HCT116 (cell line): Measurements from ENCODE around the gene NEUROD2. TPM values are rescaled to one million over a fixed set of nuclear protein-coding genes. Genes with fewer than 3 reads are reported as not detected.

ENCODE experiments used
- ATAC-seq: fragments of 200-7000 bp; cut with Tn5 transposase; 2 replicates; pipeline ENCODE4 v1.9.1; 2020; ENCODE audit warnings: mild to moderate bottlenecking, moderate library complexity
- BruUV-seq: library from RNA; stranded (reverse); fragments of 400-500 nt; replicated peaks from 2 replicates; lab custom pipeline; 2021; lab: Mats Ljungman, UMichigan
- CTCF ChIA-PET: fragments of 300-600 bp; sonication (Branson Sonifier 250); formaldehyde crosslinking; loops from one replicate; lab custom pipeline; 2021; ENCODE audit warnings: antibody characterized with exemption; lab: Charles Lee
- POLR2A ChIA-PET: fragments of 300-600, 350-600 bp; sonication (Branson Sonifier 250); formaldehyde crosslinking; loops from one replicate; lab custom pipeline; 2021; ENCODE audit warnings: antibody characterized with exemption; lab: Charles Lee
- RAD21 ChIA-PET, 2 experiments: fragments of 300-600 bp; sonication (Branson Sonifier 250); formaldehyde crosslinking; loops; one replicate each; lab custom pipeline; 2023; ENCODE audit warnings: low total read pairs in 2 of 2; ENCODE audit not compliant: uncharacterized antibody in 2 of 2, unreplicated experiment in 2 of 2, low non-redundant PET in 1 of 2; lab: Charles Lee
- DNase-seq: peaks from one replicate; pipeline ENCODE4 v3.0.0-alpha.2; 2010; ENCODE audit warnings: low read depth, low spot score
- H2AFZ ChIP-seq: fragments of 200-600 bp; shearing (Covaris generic), sonication (generic); 2 replicates; pipeline ENCODE4 v1.6.1; 2017; ENCODE audit warnings: low read depth, mixed run types, mixed read lengths, antibody characterized with exemption, low read length; ENCODE audit not compliant: poor library complexity, severe bottlenecking
- H3K27ac ChIP-seq: 2 replicates; pipeline ENCODE4 v1.5.1; 2012; ENCODE audit warnings: low read depth, low read length
- H3K27me3 ChIP-seq: fragments of 200-600 bp; sonication (generic); 2 replicates; pipeline ENCODE4 v1.6.1; 2016; ENCODE audit warnings: mixed run types, low read length, mixed read lengths; ENCODE audit not compliant: insufficient read depth
- H3K36me3 ChIP-seq, 2 experiments: fragments of 200-500 bp in 1 of 2; fragments of 200-600 bp in 1 of 2; sonication (Bioruptor generic) in 1 of 2; sonication (generic) in 1 of 2; 2 replicates each; pipeline versions ENCODE4 v1.5.1 to v1.6.1; 2014 to 2016; ENCODE audit warnings: low read length in 2 of 2, inconsistent platforms in 1 of 2, mixed read lengths in 1 of 2, mixed run types in 1 of 2; ENCODE audit not compliant: insufficient read depth in 2 of 2, control insufficient read depth in 1 of 2
- H3K4me1 ChIP-seq, 2 experiments: fragments of 200-600 bp in 1 of 2; sonication (generic) in 1 of 2; 2 replicates each; pipeline versions ENCODE4 v1.5.1 to v1.6.1; 2012 to 2017; ENCODE audit warnings: low read length in 2 of 2, inconsistent platforms in 1 of 2, mild to moderate bottlenecking in 1 of 2, mixed read lengths in 1 of 2, mixed run types in 1 of 2, moderate library complexity in 1 of 2; ENCODE audit not compliant: insufficient read depth in 2 of 2, control insufficient read depth in 1 of 2
- H3K4me2 ChIP-seq: fragments of 200-600 bp; sonication (generic); 2 replicates; pipeline ENCODE4 v1.6.1; 2017; ENCODE audit warnings: mixed run types, low read length, mixed read lengths
- H3K4me3 ChIP-seq, 2 experiments: fragments of 200-600 bp in 1 of 2; sonication (generic) in 1 of 2; replicated peaks in 1 of 2; 2 replicates each; pipeline ENCODE4 v1.5.1; 2011 to 2016; ENCODE audit warnings: low read length in 2 of 2, control low read depth in 1 of 2, low read depth in 1 of 2, mild to moderate bottlenecking in 1 of 2, mixed read lengths in 1 of 2, mixed run types in 1 of 2
- H3K79me2 ChIP-seq: fragments of 200-600 bp; sonication (generic); 2 replicates; pipeline ENCODE4 v1.6.1; 2017; ENCODE audit warnings: mild to moderate bottlenecking, mixed run types, low read length, moderate library complexity, mixed read lengths; ENCODE audit not compliant: insufficient read depth
- H3K9ac ChIP-seq: fragments of 200-600 bp; sonication (generic); 2 replicates; pipeline ENCODE4 v1.6.1; 2016; ENCODE audit warnings: low read length, mixed read lengths
- H3K9me2 ChIP-seq: fragments of 200-600 bp; sonication (generic), shearing (Covaris generic); 2 replicates; pipeline ENCODE4 v1.6.1; 2017; ENCODE audit warnings: mixed run types, mild to moderate bottlenecking, moderate library complexity; ENCODE audit not compliant: insufficient read depth
- H3K9me3 ChIP-seq, 2 experiments: fragments of 200-500 bp in 1 of 2; fragments of 200-600 bp in 1 of 2; sonication (Bioruptor generic) in 1 of 2; sonication (generic) in 1 of 2; 2 replicates each; pipeline ENCODE4 v1.6.1; 2014 to 2017; ENCODE audit warnings: low read length in 2 of 2, mixed read lengths in 2 of 2, inconsistent platforms in 1 of 2, low read depth in 1 of 2, mild to moderate bottlenecking in 1 of 2, mixed run types in 1 of 2, moderate library complexity in 1 of 2; ENCODE audit not compliant: control insufficient read depth in 1 of 2, insufficient read depth in 1 of 2
- H4K20me1 ChIP-seq: fragments of 200-600 bp; sonication (generic), shearing (Covaris generic); 2 replicates; pipeline ENCODE4 v1.6.1; 2017; ENCODE audit warnings: mixed run types, mild to moderate bottlenecking, moderate library complexity; ENCODE audit not compliant: insufficient read depth
- CEBPB ChIP-seq: IDR thresholded peaks from 2 replicates; pipeline ENCODE4 v1.6.1; 2012; ENCODE audit warnings: low read depth
- ELF1 ChIP-seq: IDR thresholded peaks from 2 replicates; pipeline ENCODE4 v1.6.1; 2012; ENCODE audit warnings: low read depth, borderline replicate concordance
- FOSL1 ChIP-seq: IDR thresholded peaks from 2 replicates; pipeline ENCODE4 v1.6.1; 2012; ENCODE audit warnings: low read depth
- SP1 ChIP-seq: IDR thresholded peaks from 2 replicates; pipeline ENCODE4 v1.6.1; 2012; ENCODE audit warnings: low read depth
- ZNF274 ChIP-seq: fragments of 200-500 bp; sonication (Bioruptor generic); IDR thresholded peaks from 2 replicates; pipeline ENCODE4 v1.6.1; 2014; ENCODE audit warnings: mild to moderate bottlenecking, low read depth, low read length, inconsistent platforms
- intact Hi-C: fragments of 100-400 bp; cut with micrococcal nuclease; formaldehyde crosslinking; loops from 2 replicates; pipeline ENCODE4 v1.10.0; 2022
- total RNA-seq: library from RNA; stranded (reverse); gene quantifications from one replicate; pipeline ENCODE4 v1.2.1, GENCODE V29; 2021; ENCODE audit not compliant: unreplicated experiment
- TF ChIP-seq, protein P1 (sequence below): IDR thresholded peaks from 2 replicates; pipeline ENCODE4 v1.6.1; 2012
- TF ChIP-seq, protein P2 (sequence below): IDR thresholded peaks from 2 replicates; pipeline ENCODE4 v1.6.1; 2012; ENCODE audit warnings: low read depth
- TF ChIP-seq, protein P3 (sequence below), 3 experiments: fragments of 200-600 bp in 1 of 3; sonication (generic) in 1 of 3; IDR thresholded peaks in 2 of 3; conservative IDR thresholded peaks in 1 of 3; 2 replicates each; pipeline ENCODE4 v1.5.1; 2012 to 2017; ENCODE audit warnings: low read depth in 2 of 3, low read length in 2 of 3, antibody characterized with exemption in 1 of 3, borderline replicate concordance in 1 of 3, control low read depth in 1 of 3, mild to moderate bottlenecking in 1 of 3, mixed read lengths in 1 of 3, mixed run types in 1 of 3, moderate library complexity in 1 of 3; ENCODE audit not compliant: insufficient read depth in 1 of 3
- TF ChIP-seq, protein P4 (sequence below): IDR thresholded peaks from 2 replicates; pipeline ENCODE4 v1.6.1; 2011; ENCODE audit warnings: mild to moderate bottlenecking, low read length, moderate library complexity; ENCODE audit not compliant: insufficient replicate concordance; ENCODE audit errors: extremely low read depth

NEUROD2 gene
- total RNA-seq, 1 experiment from 2014 or later, result not detected

GRCh38 chr17:39597372-39598046, 10.2 kb downstream of the NEUROD2 start:
- no peak for ATAC-seq
- no peak overlapping the region for H3K27ac ChIP-seq
- H3K27me3 ChIP-seq, result peaks cover 64% of the 10 kb centered on the region
- no peaks in the 10 kb centered on the region for H4K20me1 ChIP-seq
- H3K79me2 ChIP-seq, result no peaks in the 10 kb centered on the region
- CTCF ChIA-PET, result no interaction called here
- H3K4me3 ChIP-seq, result no peak overlapping the region
- no peaks in the 10 kb centered on the region for H3K36me3 ChIP-seq
- no TSS peak for BruUV-seq
- H3K9ac ChIP-seq, result no peak overlapping the region
- no peaks in the 10 kb centered on the region for H3K9me3 ChIP-seq
- H2AFZ ChIP-seq, result no peak overlapping the region
- H3K4me2 ChIP-seq, result no peak overlapping the region
- no peaks in the 10 kb centered on the region for H3K4me1 ChIP-seq
- TF ChIP-seq SP1 (no peak), ZNF274 (no peak), CEBPB (no peak), FOSL1 (no peak), ELF1 (no peak)
- TF ChIP-seq, protein P1, sequence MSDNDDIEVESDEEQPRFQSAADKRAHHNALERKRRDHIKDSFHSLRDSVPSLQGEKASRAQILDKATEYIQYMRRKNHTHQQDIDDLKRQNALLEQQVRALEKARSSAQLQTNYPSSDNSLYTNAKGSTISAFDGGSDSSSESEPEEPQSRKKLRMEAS, result no peak
- TF ChIP-seq, protein P2, sequence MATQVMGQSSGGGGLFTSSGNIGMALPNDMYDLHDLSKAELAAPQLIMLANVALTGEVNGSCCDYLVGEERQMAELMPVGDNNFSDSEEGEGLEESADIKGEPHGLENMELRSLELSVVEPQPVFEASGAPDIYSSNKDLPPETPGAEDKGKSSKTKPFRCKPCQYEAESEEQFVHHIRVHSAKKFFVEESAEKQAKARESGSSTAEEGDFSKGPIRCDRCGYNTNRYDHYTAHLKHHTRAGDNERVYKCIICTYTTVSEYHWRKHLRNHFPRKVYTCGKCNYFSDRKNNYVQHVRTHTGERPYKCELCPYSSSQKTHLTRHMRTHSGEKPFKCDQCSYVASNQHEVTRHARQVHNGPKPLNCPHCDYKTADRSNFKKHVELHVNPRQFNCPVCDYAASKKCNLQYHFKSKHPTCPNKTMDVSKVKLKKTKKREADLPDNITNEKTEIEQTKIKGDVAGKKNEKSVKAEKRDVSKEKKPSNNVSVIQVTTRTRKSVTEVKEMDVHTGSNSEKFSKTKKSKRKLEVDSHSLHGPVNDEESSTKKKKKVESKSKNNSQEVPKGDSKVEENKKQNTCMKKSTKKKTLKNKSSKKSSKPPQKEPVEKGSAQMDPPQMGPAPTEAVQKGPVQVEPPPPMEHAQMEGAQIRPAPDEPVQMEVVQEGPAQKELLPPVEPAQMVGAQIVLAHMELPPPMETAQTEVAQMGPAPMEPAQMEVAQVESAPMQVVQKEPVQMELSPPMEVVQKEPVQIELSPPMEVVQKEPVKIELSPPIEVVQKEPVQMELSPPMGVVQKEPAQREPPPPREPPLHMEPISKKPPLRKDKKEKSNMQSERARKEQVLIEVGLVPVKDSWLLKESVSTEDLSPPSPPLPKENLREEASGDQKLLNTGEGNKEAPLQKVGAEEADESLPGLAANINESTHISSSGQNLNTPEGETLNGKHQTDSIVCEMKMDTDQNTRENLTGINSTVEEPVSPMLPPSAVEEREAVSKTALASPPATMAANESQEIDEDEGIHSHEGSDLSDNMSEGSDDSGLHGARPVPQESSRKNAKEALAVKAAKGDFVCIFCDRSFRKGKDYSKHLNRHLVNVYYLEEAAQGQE, result no peak
- TF ChIP-seq, protein P3, sequence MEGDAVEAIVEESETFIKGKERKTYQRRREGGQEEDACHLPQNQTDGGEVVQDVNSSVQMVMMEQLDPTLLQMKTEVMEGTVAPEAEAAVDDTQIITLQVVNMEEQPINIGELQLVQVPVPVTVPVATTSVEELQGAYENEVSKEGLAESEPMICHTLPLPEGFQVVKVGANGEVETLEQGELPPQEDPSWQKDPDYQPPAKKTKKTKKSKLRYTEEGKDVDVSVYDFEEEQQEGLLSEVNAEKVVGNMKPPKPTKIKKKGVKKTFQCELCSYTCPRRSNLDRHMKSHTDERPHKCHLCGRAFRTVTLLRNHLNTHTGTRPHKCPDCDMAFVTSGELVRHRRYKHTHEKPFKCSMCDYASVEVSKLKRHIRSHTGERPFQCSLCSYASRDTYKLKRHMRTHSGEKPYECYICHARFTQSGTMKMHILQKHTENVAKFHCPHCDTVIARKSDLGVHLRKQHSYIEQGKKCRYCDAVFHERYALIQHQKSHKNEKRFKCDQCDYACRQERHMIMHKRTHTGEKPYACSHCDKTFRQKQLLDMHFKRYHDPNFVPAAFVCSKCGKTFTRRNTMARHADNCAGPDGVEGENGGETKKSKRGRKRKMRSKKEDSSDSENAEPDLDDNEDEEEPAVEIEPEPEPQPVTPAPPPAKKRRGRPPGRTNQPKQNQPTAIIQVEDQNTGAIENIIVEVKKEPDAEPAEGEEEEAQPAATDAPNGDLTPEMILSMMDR (IDR thresholded peaks at IDR 0.05 in 2 of 3, conservative IDR thresholded peaks at IDR 0.05 in 1 of 3; ENCODE audit: borderline replicate concordance in 1 of 3, insufficient read depth in 1 of 3, low read depth in 2 of 3, low read length in 2 of 3), result no peak
- TF ChIP-seq, protein P4, sequence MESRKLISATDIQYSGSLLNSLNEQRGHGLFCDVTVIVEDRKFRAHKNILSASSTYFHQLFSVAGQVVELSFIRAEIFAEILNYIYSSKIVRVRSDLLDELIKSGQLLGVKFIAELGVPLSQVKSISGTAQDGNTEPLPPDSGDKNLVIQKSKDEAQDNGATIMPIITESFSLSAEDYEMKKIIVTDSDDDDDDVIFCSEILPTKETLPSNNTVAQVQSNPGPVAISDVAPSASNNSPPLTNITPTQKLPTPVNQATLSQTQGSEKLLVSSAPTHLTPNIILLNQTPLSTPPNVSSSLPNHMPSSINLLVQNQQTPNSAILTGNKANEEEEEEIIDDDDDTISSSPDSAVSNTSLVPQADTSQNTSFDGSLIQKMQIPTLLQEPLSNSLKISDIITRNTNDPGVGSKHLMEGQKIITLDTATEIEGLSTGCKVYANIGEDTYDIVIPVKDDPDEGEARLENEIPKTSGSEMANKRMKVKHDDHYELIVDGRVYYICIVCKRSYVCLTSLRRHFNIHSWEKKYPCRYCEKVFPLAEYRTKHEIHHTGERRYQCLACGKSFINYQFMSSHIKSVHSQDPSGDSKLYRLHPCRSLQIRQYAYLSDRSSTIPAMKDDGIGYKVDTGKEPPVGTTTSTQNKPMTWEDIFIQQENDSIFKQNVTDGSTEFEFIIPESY, result no peak
- intact Hi-C loops, result no loop called here
- DNase-seq, result no peak
- POLR2A ChIA-PET, result no interaction called here
- no peaks in the 10 kb centered on the region for H3K9me2 ChIP-seq
- RAD21 ChIA-PET, result no interaction called here
